Keratinocyte (primary cell): ENCODE measurements around the gene ANO9. TPM values are rescaled to one million over a fixed set of nuclear protein-coding genes. Genes with fewer than 3 reads are reported as not detected.
A peak's percentile ranks its signal among the peaks of the same experiment; 100 is the strongest.

Source experiments
- DNase-seq: peaks from one replicate; pipeline ENCODE4 v3.0.0-alpha.2; 2011; ENCODE audit warnings: low read depth, missing footprints, low spot score
- FAIRE-seq: peaks from 2 replicates; lab custom pipeline; 2011; peaks lifted over from hg19 to GRCh38; lab: Jason Lieb, UNC
- H2AFZ ChIP-seq: 2 replicates; pipeline ENCODE4 v1.6.0; 2012; ENCODE audit warnings: low read length, control low read depth, inconsistent platforms; ENCODE audit not compliant: control insufficient read depth
- H3K27ac ChIP-seq: 2 replicates; pipeline ENCODE4 v1.5.1; 2011; ENCODE audit warnings: low read length; ENCODE audit not compliant: control insufficient read depth, insufficient read depth
- H3K27me3 ChIP-seq: 3 replicates; pipeline ENCODE4 v1.6.0; 2011; ENCODE audit warnings: low read length; ENCODE audit not compliant: control insufficient read depth, insufficient read depth; ENCODE audit errors: extremely low read depth
- H3K36me3 ChIP-seq, 2 experiments: 2 replicates in 1 of 2; 3 replicates in 1 of 2; pipeline ENCODE4 v1.5.1; 2011; ENCODE audit warnings: low read length in 2 of 2, mild to moderate bottlenecking in 1 of 2; ENCODE audit not compliant: control insufficient read depth in 2 of 2, insufficient read depth in 2 of 2; ENCODE audit errors: extremely low read depth in 1 of 2
- H3K4me1 ChIP-seq: 3 replicates; pipeline ENCODE4 v1.5.1; 2011; ENCODE audit warnings: low read length; ENCODE audit not compliant: control insufficient read depth, insufficient read depth; ENCODE audit errors: extremely low read depth
- H3K4me2 ChIP-seq: 3 replicates; pipeline ENCODE4 v1.6.0; 2011; ENCODE audit warnings: low read depth, low read length; ENCODE audit not compliant: control insufficient read depth, insufficient read depth; ENCODE audit errors: extremely low read depth
- H3K4me3 ChIP-seq, 3 experiments: fragments of 200-600 bp in 1 of 3; sonication (generic) in 1 of 3; 2 replicates in 2 of 3; 3 replicates in 1 of 3; pipeline ENCODE4 v1.5.1; 2011 to 2016; ENCODE audit warnings: low read length in 3 of 3, mild to moderate bottlenecking in 3 of 3, control low read depth in 2 of 3, inconsistent platforms in 1 of 3, low read depth in 1 of 3, mixed read lengths in 1 of 3, mixed run types in 1 of 3, moderate library complexity in 1 of 3; ENCODE audit not compliant: control insufficient read depth in 2 of 3, insufficient read depth in 2 of 3; ENCODE audit errors: extremely low read depth in 1 of 3
- H3K79me2 ChIP-seq: 2 replicates; pipeline ENCODE4 v1.6.0; 2012; ENCODE audit warnings: low read length; ENCODE audit not compliant: control insufficient read depth, insufficient read depth
- H3K9ac ChIP-seq: 3 replicates; pipeline ENCODE4 v1.6.0; 2011; ENCODE audit warnings: low read length; ENCODE audit not compliant: control insufficient read depth, insufficient read depth; ENCODE audit errors: extremely low read depth
- H3K9me1 ChIP-seq: 3 replicates; pipeline ENCODE4 v1.6.0; 2011; ENCODE audit warnings: low read length; ENCODE audit not compliant: control insufficient read depth, insufficient read depth; ENCODE audit errors: extremely low read depth
- H3K9me3 ChIP-seq: 2 replicates; pipeline ENCODE4 v1.5.1; 2012; ENCODE audit warnings: low read depth, low read length; ENCODE audit not compliant: control insufficient read depth
- H4K20me1 ChIP-seq: 3 replicates; pipeline ENCODE4 v1.6.0; 2011; ENCODE audit warnings: low read length; ENCODE audit not compliant: control insufficient read depth, insufficient read depth; ENCODE audit errors: extremely low read depth
- CTCF ChIP-seq, 3 experiments: IDR thresholded peaks in 1 of 3; conservative IDR thresholded peaks in 1 of 3; optimal IDR thresholded peaks in 1 of 3; 2 replicates in 2 of 3; 3 replicates in 1 of 3; pipeline versions ENCODE3 to v1.5.1; 2011; ENCODE audit warnings: low read length in 3 of 3, mild to moderate bottlenecking in 3 of 3, moderate library complexity in 2 of 3, control low read depth in 1 of 3, inconsistent platforms in 1 of 3; ENCODE audit not compliant: insufficient read depth in 2 of 3; ENCODE audit errors: extremely low read depth in 1 of 3
- EZH2 ChIP-seq: IDR thresholded peaks from one replicate; pipeline ENCODE4 v1.6.1; 2012; ENCODE audit warnings: inconsistent platforms, mild to moderate bottlenecking, low read length, moderate library complexity
- dilution Hi-C: fragments of 300-500 bp; cut with MboI; formaldehyde crosslinking; loops from one replicate; pipeline ENCODE4 v1.7.0; 2020; ENCODE audit warnings: low sequenced_read_pairs; ENCODE audit not compliant: extremely low pct_ligation_motif_present
- polyA plus RNA-seq, 5 experiments: library from polyadenylated mRNA; depleted of rRNA in 3 of 5; stranded (reverse) in 3 of 5; stranded (forward) in 1 of 5; unstranded in 1 of 5; fragments of >200 nt; gene quantifications; 1 replicate in 1 of 5; 2 replicates in 3 of 5; 3 replicates in 1 of 5; pipeline versions ENCODE4 v1.2.1 to v1.2.3, GENCODE V29; 2011 to 2012; ENCODE audit warnings: missing spikeins in 2 of 5, low read depth in 1 of 5, low replicate concordance in 1 of 5

ANO9 gene
- polyA plus RNA-seq, 1 donor (not counting 4 experiments of a cell fraction or from before 2014, with no cell fraction given), result 16.1 TPM

GRCh38 chr11:407651-408123, 34.1 kb downstream of the ANO9 start:
- Histone ChIP-seq H4K20me1 (peaks cover 18% of the 10 kb centered on the region), H3K9me1 (no peaks in the 10 kb centered on the region), H3K36me3 (peaks cover 25 to 26% of the 10 kb centered on the region in 2 experiments), H3K4me3 (no peak overlapping the region), H3K9me3 (no peaks in the 10 kb centered on the region), H3K79me2 (peaks cover 5% of the 10 kb centered on the region), H3K4me1 (peaks cover 8% of the 10 kb centered on the region), H3K27ac (no peak overlapping the region), H2AFZ (no peak overlapping the region), H3K27me3 (no peaks in the 10 kb centered on the region), H3K4me2 (no peak overlapping the region), H3K9ac (no peak overlapping the region)
- DNase-seq (no peak), FAIRE-seq (no peak)
- dilution Hi-C loops, result no loop called here
- no peak for TF ChIP-seq EZH2
- TF ChIP-seq CTCF (optimal IDR thresholded peaks at IDR 0.05 in 1 of 3, IDR thresholded peaks at IDR 0.05 in 1 of 3, conservative IDR thresholded peaks at IDR 0.05 in 1 of 3; ENCODE audit: extremely low read depth in 1 of 3, insufficient read depth in 2 of 3, low read length in 3 of 3), result no peak

- Histone ChIP-seq H3K9me1 (no peaks in the 10 kb centered on the region), H3K9me3 (no peaks in the 10 kb centered on the region), H3K79me2 (peaks cover 5% of the 10 kb centered on the region), H3K4me3 (peak overlapping the region in 1 of 3 experiments; percentile 18), H3K27me3 (no peaks in the 10 kb centered on the region), H4K20me1 (peaks cover 18% of the 10 kb centered on the region), H3K9ac (no peak overlapping the region), H2AFZ (no peak overlapping the region), H3K36me3 (peaks cover 25 to 26% of the 10 kb centered on the region in 2 experiments), H3K27ac (no peak overlapping the region), H3K4me2 (peak overlapping the region; percentile 27), H3K4me1 (peaks cover 8% of the 10 kb centered on the region)
- dilution Hi-C loops, result no loop called here
- TF ChIP-seq EZH2 (no peak), CTCF (optimal IDR thresholded peaks at IDR 0.05 in 1 of 3, IDR thresholded peaks at IDR 0.05 in 1 of 3, conservative IDR thresholded peaks at IDR 0.05 in 1 of 3; ENCODE audit: extremely low read depth in 1 of 3, insufficient read depth in 2 of 3, low read length in 3 of 3) (peak in 2 of 3 experiments; percentile 7 to 45)
- FAIRE-seq (no peak), DNase-seq (peak; percentile 48)
These were observed 34.8 kb downstream of the ANO9 start for GRCh38 chr11:406796-407650.
